Stimulated activated memory B cell treated with anti-CD40 and anti-IgM and Interleukin-4, amounts not matched to agents 10 μg/mL and 1 μg/mL and 100 μg/mL, for 72 hours (primary cell): ENCODE data around the gene PDGFRB.
A peak's percentile ranks its signal among the peaks of the same experiment; 100 is the strongest.
"Not testable (repeated sequence)": the region's sequence is repeated elsewhere in the genome, so short reads cannot be mapped to it uniquely, and the experiment has no call there.

ENCODE experiments used
- ATAC-seq: fragments of 150-1000 bp; cut with Tn5 transposase; 2 replicates; pipeline ENCODE4 v1.10.0; 2021
- H3K27ac Mint-ChIP-seq: one replicate; pipeline ENCODE4 v1.8.0; 2022; ENCODE audit warnings: mild to moderate bottlenecking, mixed read lengths
- H3K27me3 Mint-ChIP-seq: one replicate; pipeline ENCODE4 v1.8.0; 2022; ENCODE audit warnings: mixed read lengths
- H3K36me3 Mint-ChIP-seq: one replicate; pipeline ENCODE4 v1.8.0; 2022; ENCODE audit warnings: mixed read lengths
- H3K4me1 Mint-ChIP-seq: one replicate; pipeline ENCODE4 v1.8.0; 2022; ENCODE audit warnings: mixed read lengths
- H3K4me3 Mint-ChIP-seq: one replicate; pipeline ENCODE4 v1.8.0; 2022; ENCODE audit warnings: mild to moderate bottlenecking, moderate library complexity, mixed read lengths
- H3K9me3 Mint-ChIP-seq: one replicate; pipeline ENCODE4 v1.8.0; 2022; ENCODE audit warnings: mixed read lengths

PDGFRB gene

GRCh38 chr5:150085950-150086715, 69.5 kb downstream of the PDGFRB start, which contains the start of gene CSF1R:
CSF1R (minus strand) TSS chr5:150086554; CDS start chr5:150086427, 127 bp downstream.
- Mint-ChIP-seq H3K36me3 (no peaks in the 10 kb centered on the region), H3K4me3 (no peak within 1 kb of the TSS), H3K27ac (peak within 1 kb of the TSS; percentile 17), H3K4me1 (peaks cover 44% of the 10 kb centered on the region), H3K27me3 (peaks cover 42% of the 10 kb centered on the region), H3K9me3 (no peaks in the 10 kb centered on the region)
- ATAC-seq = no peak

- Mint-ChIP-seq H3K4me3 (no peak overlapping the region), H3K36me3 (no peaks in the 10 kb centered on the region), H3K4me1 (peaks cover 50% of the 10 kb centered on the region), H3K27ac (peak overlapping the region; percentile 17), H3K9me3 (no peaks in the 10 kb centered on the region), H3K27me3 (peaks cover 36% of the 10 kb centered on the region)
- no peak for ATAC-seq
Observed at GRCh38 chr5:150085191-150085912, 70.3 kb downstream of the PDGFRB start.

GRCh38 chr5:150084754-150085153, 70.9 kb downstream of the PDGFRB start:
- H3K36me3 Mint-ChIP-seq, H3K9me3 Mint-ChIP-seq, H3K4me3 Mint-ChIP-seq, ATAC-seq, H3K27ac Mint-ChIP-seq: not testable (repeated sequence)
- peaks cover 36% of the 10 kb centered on the region for H3K27me3 Mint-ChIP-seq
- H3K4me1 Mint-ChIP-seq = peaks cover 50% of the 10 kb centered on the region

- H3K27ac Mint-ChIP-seq = peak overlapping the region; percentile 24
- no peaks in the 10 kb centered on the region for H3K9me3 Mint-ChIP-seq
- H3K27me3 Mint-ChIP-seq = peaks cover 22% of the 10 kb centered on the region
- no peaks in the 10 kb centered on the region for H3K36me3 Mint-ChIP-seq
- H3K4me3 Mint-ChIP-seq = no peak overlapping the region
- peaks cover 43% of the 10 kb centered on the region for H3K4me1 Mint-ChIP-seq
- no peak for ATAC-seq
Observed at GRCh38 chr5:150082889-150083288, 72.8 kb downstream of the PDGFRB start.

GRCh38 chr5:150082374-150082773, 73.3 kb downstream of the PDGFRB start:
- peak overlapping the region; percentile 40 for H3K4me3 Mint-ChIP-seq
- peak; percentile 51 for ATAC-seq
- peak overlapping the region; percentile 24 for H3K27ac Mint-ChIP-seq
- H3K9me3 Mint-ChIP-seq = no peaks in the 10 kb centered on the region
- H3K27me3 Mint-ChIP-seq = peaks cover 17% of the 10 kb centered on the region
- H3K4me1 Mint-ChIP-seq = peaks cover 43% of the 10 kb centered on the region
- no peaks in the 10 kb centered on the region for H3K36me3 Mint-ChIP-seq

- Mint-ChIP-seq H3K27me3 (peaks cover 14% of the 10 kb centered on the region), H3K4me3 (peak overlapping the region; percentile 40), H3K36me3 (no peaks in the 10 kb centered on the region), H3K27ac (peak overlapping the region; percentile 24), H3K4me1 (peaks cover 43% of the 10 kb centered on the region), H3K9me3 (no peaks in the 10 kb centered on the region)
- ATAC-seq = peak; percentile 90
Observed at GRCh38 chr5:150081541-150082283, 73.9 kb downstream of the PDGFRB start.

- ATAC-seq = no peak
- H3K27me3 Mint-ChIP-seq = peaks cover 8% of the 10 kb centered on the region
- H3K4me3 Mint-ChIP-seq = no peak overlapping the region
- H3K4me1 Mint-ChIP-seq = peaks cover 43% of the 10 kb centered on the region
- peak overlapping the region; percentile 24 for H3K27ac Mint-ChIP-seq
- H3K36me3 Mint-ChIP-seq = no peaks in the 10 kb centered on the region
- no peaks in the 10 kb centered on the region for H3K9me3 Mint-ChIP-seq
Observed at GRCh38 chr5:150080696-150081435, 74.8 kb downstream of the PDGFRB start.

- ATAC-seq = no peak
- peaks cover 36% of the 10 kb centered on the region for H3K4me1 Mint-ChIP-seq
- no peaks in the 10 kb centered on the region for H3K9me3 Mint-ChIP-seq
- no peaks in the 10 kb centered on the region for H3K27me3 Mint-ChIP-seq
- no peak overlapping the region for H3K27ac Mint-ChIP-seq
- H3K4me3 Mint-ChIP-seq = no peak overlapping the region
- H3K36me3 Mint-ChIP-seq = no peaks in the 10 kb centered on the region
Observed at GRCh38 chr5:150079909-150080461, 75.7 kb downstream of the PDGFRB start.

- Mint-ChIP-seq H3K27me3 (no peaks in the 10 kb centered on the region), H3K4me1 (peaks cover 35% of the 10 kb centered on the region), H3K27ac (no peak overlapping the region), H3K36me3 (no peaks in the 10 kb centered on the region), H3K4me3 (no peak overlapping the region), H3K9me3 (no peaks in the 10 kb centered on the region)
- no peak for ATAC-seq
Observed at GRCh38 chr5:150078802-150079689, 76.6 kb downstream of the PDGFRB start.

GRCh38 chr5:150077996-150078801, 77.4 kb downstream of the PDGFRB start:
- Mint-ChIP-seq H3K9me3 (no peaks in the 10 kb centered on the region), H3K36me3 (no peaks in the 10 kb centered on the region), H3K27me3 (no peaks in the 10 kb centered on the region), H3K4me1 (peaks cover 27% of the 10 kb centered on the region), H3K27ac (no peak overlapping the region), H3K4me3 (no peak overlapping the region)
- ATAC-seq = no peak

GRCh38 chr5:150077060-150077459, 78.6 kb downstream of the PDGFRB start:
- H3K27ac Mint-ChIP-seq = no peak overlapping the region
- ATAC-seq = no peak
- no peaks in the 10 kb centered on the region for H3K36me3 Mint-ChIP-seq
- H3K4me1 Mint-ChIP-seq = peaks cover 15% of the 10 kb centered on the region
- H3K9me3 Mint-ChIP-seq = peaks cover 4% of the 10 kb centered on the region
- no peaks in the 10 kb centered on the region for H3K27me3 Mint-ChIP-seq
- H3K4me3 Mint-ChIP-seq = no peak overlapping the region

- no peak for ATAC-seq
- no peak overlapping the region for H3K4me3 Mint-ChIP-seq
- peaks cover 3% of the 10 kb centered on the region for H3K4me1 Mint-ChIP-seq
- H3K27me3 Mint-ChIP-seq = no peaks in the 10 kb centered on the region
- H3K36me3 Mint-ChIP-seq = no peaks in the 10 kb centered on the region
- peaks cover 4% of the 10 kb centered on the region for H3K9me3 Mint-ChIP-seq
- no peak overlapping the region for H3K27ac Mint-ChIP-seq
Observed at GRCh38 chr5:150075806-150076205, 79.8 kb downstream of the PDGFRB start.

- Mint-ChIP-seq H3K4me3 (no peak overlapping the region), H3K4me1 (no peaks in the 10 kb centered on the region), H3K36me3 (no peaks in the 10 kb centered on the region), H3K27me3 (no peaks in the 10 kb centered on the region), H3K9me3 (peaks cover 4% of the 10 kb centered on the region), H3K27ac (no peak overlapping the region)
- no peak for ATAC-seq
Observed at GRCh38 chr5:150075233-150075632, 80.4 kb downstream of the PDGFRB start.
